HL-60 (cell line): Measurements from ENCODE around the gene AKTIP.

Experiments used
- POLR2AphosphoS5 ChIP-seq: IDR thresholded peaks from 2 replicates; pipeline ENCODE4 v1.6.1; 2012; ENCODE audit warnings: low read depth
- REST ChIP-seq: IDR thresholded peaks from 2 replicates; pipeline ENCODE4 v1.6.1; 2012; ENCODE audit warnings: low read depth; ENCODE audit not compliant: insufficient replicate concordance
- SPI1 ChIP-seq: IDR thresholded peaks from 2 replicates; pipeline ENCODE4 v1.6.1; 2012; ENCODE audit warnings: low read depth, mild to moderate bottlenecking, borderline replicate concordance
- TF ChIP-seq, protein P1 (sequence below): IDR thresholded peaks from one replicate; pipeline ENCODE4 v1.5.1; 2011; ENCODE audit warnings: low read length, control low read depth, inconsistent platforms; ENCODE audit not compliant: insufficient read depth

- TF ChIP-seq POLR2AphosphoS5 = no peak
- TF ChIP-seq, protein P1, sequence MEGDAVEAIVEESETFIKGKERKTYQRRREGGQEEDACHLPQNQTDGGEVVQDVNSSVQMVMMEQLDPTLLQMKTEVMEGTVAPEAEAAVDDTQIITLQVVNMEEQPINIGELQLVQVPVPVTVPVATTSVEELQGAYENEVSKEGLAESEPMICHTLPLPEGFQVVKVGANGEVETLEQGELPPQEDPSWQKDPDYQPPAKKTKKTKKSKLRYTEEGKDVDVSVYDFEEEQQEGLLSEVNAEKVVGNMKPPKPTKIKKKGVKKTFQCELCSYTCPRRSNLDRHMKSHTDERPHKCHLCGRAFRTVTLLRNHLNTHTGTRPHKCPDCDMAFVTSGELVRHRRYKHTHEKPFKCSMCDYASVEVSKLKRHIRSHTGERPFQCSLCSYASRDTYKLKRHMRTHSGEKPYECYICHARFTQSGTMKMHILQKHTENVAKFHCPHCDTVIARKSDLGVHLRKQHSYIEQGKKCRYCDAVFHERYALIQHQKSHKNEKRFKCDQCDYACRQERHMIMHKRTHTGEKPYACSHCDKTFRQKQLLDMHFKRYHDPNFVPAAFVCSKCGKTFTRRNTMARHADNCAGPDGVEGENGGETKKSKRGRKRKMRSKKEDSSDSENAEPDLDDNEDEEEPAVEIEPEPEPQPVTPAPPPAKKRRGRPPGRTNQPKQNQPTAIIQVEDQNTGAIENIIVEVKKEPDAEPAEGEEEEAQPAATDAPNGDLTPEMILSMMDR = no peak
- no peak for TF ChIP-seq REST
- no peak for TF ChIP-seq SPI1
These were observed 22.6 kb downstream of the AKTIP start for GRCh38 chr16:53480394-53480793.
